Tibial nerve (tissue), 4 donors: ENCODE data around the gene MAP3K20. TPM values are rescaled to one million over a fixed set of nuclear protein-coding genes. Genes with fewer than 3 reads are reported as not detected.

Source experiments
- DNase-seq, 2 donors: peaks; one replicate each; pipeline ENCODE4 v3.0.0-alpha.2; 2019; ENCODE audit warnings: low spot score in 2 of 2
- H3K27ac ChIP-seq, 4 donors: fragments of 200-600 bp; sonication (generic) in 3 of 4; one replicate each; pipeline ENCODE4 v1.5.1; 2017 to 2019; ENCODE audit warnings: mild to moderate bottlenecking in 1 of 4
- H3K27me3 ChIP-seq, 2 donors: fragments of 200-600 bp; sonication (generic) in 1 of 2; one replicate each; pipeline versions ENCODE4 v1.5.1 to v1.6.0; 2017 to 2019
- H3K36me3 ChIP-seq, 3 donors: fragments of 200-600 bp; sonication (generic); one replicate each; pipeline ENCODE4 v1.5.1; 2018 to 2019
- H3K4me1 ChIP-seq, 4 donors: fragments of 200-600 bp; sonication (generic) in 3 of 4; one replicate each; pipeline ENCODE4 v1.5.1; 2017 to 2019
- H3K4me3 ChIP-seq, 4 donors: fragments of 200-600 bp; sonication (generic) in 3 of 4; one replicate each; pipeline ENCODE4 v1.5.1; 2017 to 2019; ENCODE audit warnings: mild to moderate bottlenecking in 1 of 4, moderate library complexity in 1 of 4
- H3K9me3 ChIP-seq, 4 donors: fragments of 200-600 bp; sonication (generic) in 3 of 4; one replicate each; pipeline ENCODE4 v1.5.1; 2017 to 2019
- CTCF ChIP-seq, 5 experiments: fragments of 200-600 bp in 3 of 5; fragments of 450-650 bp in 2 of 5; sonication (generic) in 3 of 5; IDR thresholded peaks; one replicate each; pipeline ENCODE4 v1.5.1; 2016 to 2019; ENCODE audit warnings: antibody characterized with exemption in 5 of 5, mild to moderate bottlenecking in 3 of 5, moderate library complexity in 2 of 5
- EP300 ChIP-seq, 2 donors: sonication (generic); formaldehyde crosslinking; IDR thresholded peaks; one replicate each; pipeline ENCODE4 v1.6.1; 2017; ENCODE audit warnings: antibody characterized with exemption in 2 of 2, mild to moderate bottlenecking in 1 of 2
- POLR2A ChIP-seq, 2 donors: fragments of 450-650 bp; IDR thresholded peaks; one replicate each; pipeline ENCODE4 v1.6.1; 2017; ENCODE audit warnings: antibody characterized with exemption in 2 of 2, mild to moderate bottlenecking in 2 of 2, moderate library complexity in 2 of 2
- WGBS, 2 donors: methylation state at CpG; one replicate each; pipeline ENCODE4 v1.1.5; 2018; 5-methylcytosine and 5-hydroxymethylcytosine counted together
- total RNA-seq, 4 donors: library from RNA; depleted of rRNA; stranded (reverse); fragments of >200 nt; gene quantifications; one replicate each; pipeline ENCODE4 v1.1.0, GENCODE V29; 2016

MAP3K20 gene
- total RNA-seq, 4 donors from 2014 or later = 21.9 to 32.6 (median 23.2) TPM

- WGBS, 2 donors = 89 to 95% methylated on average over 2 of the region's 2 CpGs
- no peak overlapping the region for H3K27ac ChIP-seq
These were observed 24.2 kb downstream of the MAP3K20 start for GRCh38 chr2:173099804-173100203.

DNA sequence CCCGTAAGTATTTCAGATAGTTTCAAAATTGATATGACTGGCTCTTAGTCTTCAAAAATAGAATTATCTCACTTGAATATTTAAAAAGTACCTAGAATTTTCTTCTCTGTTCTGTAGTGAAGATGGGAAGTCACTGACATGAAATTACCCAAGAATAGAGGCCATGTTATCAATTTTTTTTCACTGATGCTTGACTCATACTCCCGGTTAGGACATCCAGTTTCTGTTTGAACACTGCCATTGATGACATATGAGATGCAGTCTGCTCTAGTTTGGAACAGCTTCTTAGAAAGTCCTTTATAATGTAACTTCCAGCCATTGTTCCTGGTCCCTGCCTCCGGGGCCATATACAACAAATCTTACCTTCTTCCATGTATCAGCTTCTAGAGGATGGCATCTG lies 26.0 kb downstream of the MAP3K20 start:
- WGBS, 2 donors = 69 to 82% methylated on average over 3 of the region's 3 CpGs
- Histone ChIP-seq H3K9me3 (no peaks in the 10 kb centered on the region), H3K27me3 (no peaks in the 10 kb centered on the region), H3K4me3 (no peak overlapping the region), H3K36me3 (peaks cover 0 to 6% (median 0%) of the 10 kb centered on the region in 3 donors), H3K4me1 (peaks cover 0 to 11% (median 0%) of the 10 kb centered on the region in 4 donors), H3K27ac (no peak overlapping the region)
- TF ChIP-seq EP300 (IDR thresholded peaks at IDR 0.05) = peak in 1 of 2 donors; percentile 26
- TF ChIP-seq POLR2A (IDR thresholded peaks at IDR 0.05) = no peak
- no peak for DNase-seq

More at GRCh38 chr2:173099804-173100203, 24.2 kb downstream of the MAP3K20 start:
- Histone ChIP-seq H3K27me3 (no peaks in the 10 kb centered on the region), H3K9me3 (no peaks in the 10 kb centered on the region), H3K4me1 (peaks cover 0 to 11% (median 0%) of the 10 kb centered on the region in 4 donors), H3K36me3 (peaks cover 0 to 11% (median 0%) of the 10 kb centered on the region in 3 donors), H3K4me3 (no peak overlapping the region)
- TF ChIP-seq CTCF (IDR thresholded peaks at IDR 0.05) (no peak), EP300 (IDR thresholded peaks at IDR 0.05) (no peak), POLR2A (IDR thresholded peaks at IDR 0.05) (no peak)
- DNase-seq = no peak

DNA sequence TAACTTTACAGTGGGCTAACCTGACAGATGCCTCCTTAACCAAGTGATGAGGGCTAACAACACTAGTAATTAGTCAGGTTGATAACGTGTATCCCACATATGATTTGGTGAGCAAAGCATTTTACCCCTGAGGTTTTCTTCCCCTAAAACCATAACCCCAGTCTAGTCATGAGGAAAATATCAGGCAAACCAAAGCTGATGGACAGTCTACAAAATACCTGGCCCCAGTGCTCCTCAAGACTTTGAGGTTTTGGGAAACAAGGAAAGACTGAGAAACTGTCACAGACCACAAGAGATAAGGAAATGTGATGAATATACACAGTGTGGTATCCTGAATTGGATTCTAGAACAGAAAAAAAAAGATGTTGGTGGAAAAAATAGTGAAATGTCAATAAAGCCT lies 28.5 kb downstream of the MAP3K20 start:
- TF ChIP-seq CTCF (IDR thresholded peaks at IDR 0.05) (no peak), POLR2A (IDR thresholded peaks at IDR 0.05) (no peak), EP300 (IDR thresholded peaks at IDR 0.05) (no peak)
- DNase-seq = no peak
- Histone ChIP-seq H3K27me3 (no peaks in the 10 kb centered on the region), H3K4me1 (peaks cover 0 to 13% (median 0%) of the 10 kb centered on the region in 4 donors), H3K36me3 (no peaks in the 10 kb centered on the region), H3K4me3 (no peak overlapping the region), H3K27ac (no peak overlapping the region), H3K9me3 (no peaks in the 10 kb centered on the region)
- WGBS, 2 donors = 94 to 100% methylated on average over 1 of the region's 1 CpG

DNA sequence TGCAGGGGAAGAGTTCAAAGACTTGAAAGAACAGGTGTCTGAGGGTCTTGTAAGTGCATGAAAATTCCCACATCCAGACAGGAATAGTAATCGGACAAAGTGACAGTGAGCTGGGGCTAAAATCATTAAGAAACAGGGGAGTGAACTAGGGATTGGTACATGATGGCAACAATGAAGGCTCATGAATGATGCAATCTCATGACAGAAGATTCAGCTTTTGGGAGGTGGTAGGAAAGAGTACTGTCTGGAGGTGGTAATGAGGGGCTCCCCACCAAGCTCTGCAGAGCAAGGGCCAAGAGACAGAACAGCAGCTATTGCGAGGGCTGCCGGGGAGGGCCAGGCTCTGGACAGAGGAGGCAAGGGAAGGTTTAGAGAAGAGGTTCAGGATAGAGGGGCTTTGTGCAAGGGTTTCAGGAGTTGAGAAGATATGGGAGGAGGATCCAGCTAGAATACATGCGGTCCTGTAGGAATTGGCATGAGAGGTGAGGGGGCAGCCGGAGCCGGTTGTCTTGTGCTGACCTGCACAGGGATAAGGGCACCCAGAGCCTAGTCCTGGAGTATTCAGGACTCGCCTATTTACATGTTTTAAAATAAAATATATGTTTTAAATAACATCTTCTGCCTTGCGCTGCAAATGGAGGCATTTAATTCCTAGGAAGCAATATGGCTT lies 31.4 kb downstream of the MAP3K20 start:
- Histone ChIP-seq H3K4me1 (peaks cover 0 to 6% (median 0%) of the 10 kb centered on the region in 4 donors), H3K9me3 (peaks cover 0 to 4% (median 0%) of the 10 kb centered on the region in 4 donors), H3K27ac (no peak overlapping the region), H3K27me3 (no peaks in the 10 kb centered on the region), H3K36me3 (no peaks in the 10 kb centered on the region), H3K4me3 (no peak overlapping the region)
- no peak for DNase-seq
- WGBS, 2 donors = 92 to 93% methylated on average over 8 of the region's 8 CpGs
- TF ChIP-seq POLR2A (IDR thresholded peaks at IDR 0.05) = no peak
- no peak for TF ChIP-seq CTCF (IDR thresholded peaks at IDR 0.05)
- no peak for TF ChIP-seq EP300 (IDR thresholded peaks at IDR 0.05)

DNA sequence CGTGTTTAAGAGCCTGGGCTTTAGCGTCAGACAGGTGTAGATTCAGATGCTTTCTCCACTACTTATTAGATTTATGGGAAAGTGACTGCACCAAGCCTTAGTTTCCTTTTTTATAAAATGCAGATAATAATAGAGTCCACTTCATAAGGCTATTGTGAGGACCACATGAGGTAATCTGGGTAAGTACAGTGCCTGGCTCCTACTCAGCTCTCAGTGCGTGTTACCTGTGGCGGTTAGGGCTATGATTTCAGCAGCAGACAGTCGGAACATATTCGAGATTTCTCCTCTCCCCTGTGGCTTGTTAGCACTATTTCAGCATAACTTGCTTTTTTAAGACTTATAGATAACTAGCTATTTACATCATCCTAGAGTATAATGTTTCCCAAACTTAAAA lies 32.0 kb downstream of the MAP3K20 start:
- H3K27ac ChIP-seq = no peak overlapping the region
- H3K4me1 ChIP-seq = peaks cover 0 to 3% (median 0%) of the 10 kb centered on the region in 4 donors
- H3K9me3 ChIP-seq = peaks cover 0 to 4% (median 0%) of the 10 kb centered on the region in 4 donors
- H3K4me3 ChIP-seq = no peak overlapping the region
- WGBS, 2 donors = 90 to 95% methylated on average over 6 of the region's 6 CpGs
- no peaks in the 10 kb centered on the region for H3K36me3 ChIP-seq
- TF ChIP-seq POLR2A (IDR thresholded peaks at IDR 0.05) = no peak
- H3K27me3 ChIP-seq = no peaks in the 10 kb centered on the region
- no peak for DNase-seq
